MM.1S (cell line): ENCODE results near the gene KARS1.

Experiments used
- DNase-seq: peaks from one replicate; pipeline ENCODE4 v3.0.0-alpha.2; 2015
- H2AFZ ChIP-seq: fragments of 300-600 bp; sonication (generic); 2 replicates; pipeline ENCODE4 v1.6.0; 2016; ENCODE audit warnings: antibody characterized with exemption, low read length
- H3F3A ChIP-seq: fragments of 300-600 bp; sonication (generic); 2 replicates; pipeline ENCODE4 v1.6.1; 2016; ENCODE audit warnings: mild to moderate bottlenecking, antibody characterized with exemption, low read length, moderate library complexity, mixed read lengths; ENCODE audit not compliant: insufficient read depth
- H3K27ac ChIP-seq: fragments of 300-600 bp; sonication (generic); 2 replicates; pipeline ENCODE4 v1.5.1; 2016; ENCODE audit warnings: mild to moderate bottlenecking, low read length
- H3K27me3 ChIP-seq: fragments of 300-600 bp; sonication (generic); replicated peaks from 2 replicates; pipeline ENCODE4 v1.6.0; 2016; ENCODE audit warnings: low read length; ENCODE audit not compliant: insufficient read depth
- H3K36me3 ChIP-seq: fragments of 300-600 bp; sonication (generic); replicated peaks from 2 replicates; pipeline ENCODE4 v1.6.1; 2016; ENCODE audit warnings: mild to moderate bottlenecking, low read length, mixed read lengths; ENCODE audit not compliant: insufficient read depth
- H3K4me1 ChIP-seq: fragments of 300-600 bp; sonication (generic); 2 replicates; pipeline ENCODE4 v1.6.1; 2016; ENCODE audit warnings: low read length, mixed read lengths
- H3K4me2 ChIP-seq: fragments of 300-600 bp; sonication (generic); 2 replicates; pipeline ENCODE4 v1.6.0; 2016; ENCODE audit warnings: low read depth, low read length
- H3K4me3 ChIP-seq: fragments of 300-600 bp; sonication (generic); 2 replicates; pipeline ENCODE4 v1.5.1; 2016; ENCODE audit warnings: low read length, mixed read lengths
- H3K79me2 ChIP-seq: fragments of 300-600 bp; sonication (generic); 2 replicates; pipeline ENCODE4 v1.6.1; 2016; ENCODE audit warnings: mixed run types, low read length, mixed read lengths
- H3K9ac ChIP-seq: fragments of 300-600 bp; sonication (generic); 2 replicates; pipeline ENCODE4 v1.6.1; 2016; ENCODE audit warnings: low read length, mixed read lengths
- H3K9me2 ChIP-seq: fragments of 300-600 bp; sonication (generic); replicated peaks from 2 replicates; pipeline ENCODE4 v1.6.1; 2016; ENCODE audit warnings: mild to moderate bottlenecking, low read length, mixed read lengths; ENCODE audit not compliant: insufficient read depth
- H3K9me3 ChIP-seq: fragments of 300-600 bp; sonication (generic); replicated peaks from 2 replicates; pipeline ENCODE4 v1.6.1; 2016; ENCODE audit warnings: mild to moderate bottlenecking, low read length, mixed read lengths; ENCODE audit not compliant: insufficient read depth
- H4K20me1 ChIP-seq: fragments of 300-600 bp; sonication (generic); 2 replicates; pipeline ENCODE4 v1.6.1; 2016; ENCODE audit warnings: mild to moderate bottlenecking, low read length, moderate library complexity, mixed read lengths; ENCODE audit not compliant: insufficient read depth
- EZH2 ChIP-seq: fragments of 300-600 bp; sonication (generic); optimal IDR thresholded peaks from 2 replicates; pipeline ENCODE3; 2017; ENCODE audit warnings: low read depth, mild to moderate bottlenecking, antibody characterized with exemption, low read length, mixed read lengths
- EZH2phosphoT487 ChIP-seq: fragments of 300-600 bp; sonication (generic); IDR thresholded peaks from 2 replicates; pipeline ENCODE4 v1.6.1; 2018; ENCODE audit warnings: antibody characterized with exemption, low read length
- TF ChIP-seq, protein P1 (sequence below): fragments of 300-600 bp; sonication (generic); IDR thresholded peaks from 2 replicates; pipeline ENCODE4 v1.5.1; 2016; ENCODE audit warnings: antibody characterized with exemption, low read length, mixed read lengths

The KARS1 gene

DNA sequence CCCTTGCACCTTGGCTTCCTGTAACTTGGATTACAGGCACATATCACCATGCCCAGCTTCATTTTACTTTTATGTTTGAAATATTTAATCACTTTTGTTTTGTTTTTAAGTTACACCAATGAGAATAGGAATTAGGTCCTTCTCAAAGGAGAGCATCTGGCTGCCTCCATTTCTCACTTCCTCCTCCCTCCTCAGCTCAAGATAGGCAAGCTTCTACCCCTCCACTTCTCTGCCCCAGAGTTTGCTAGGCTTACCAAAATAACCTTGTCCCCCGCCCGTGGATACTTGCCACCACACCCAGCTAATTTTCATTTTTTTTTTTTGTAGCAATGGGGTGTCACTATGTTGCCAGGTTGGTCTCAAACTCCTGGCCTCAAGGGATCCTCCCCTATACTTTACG is 63.4 kb downstream of the KARS1 start:
- Histone ChIP-seq H3K27ac (no peak overlapping the region), H3K4me3 (no peak overlapping the region), H3K9me2 (no peaks in the 10 kb centered on the region), H3K36me3 (no peaks in the 10 kb centered on the region), H3K27me3 (no peaks in the 10 kb centered on the region), H4K20me1 (no peaks in the 10 kb centered on the region), H2AFZ (no peak overlapping the region), H3K79me2 (no peaks in the 10 kb centered on the region), H3K9ac (no peak overlapping the region), H3K4me1 (no peaks in the 10 kb centered on the region), H3F3A (no peaks in the 10 kb centered on the region), H3K4me2 (no peak overlapping the region), H3K9me3 (no peaks in the 10 kb centered on the region)
- no peak for TF ChIP-seq EZH2
- TF ChIP-seq, protein P1, sequence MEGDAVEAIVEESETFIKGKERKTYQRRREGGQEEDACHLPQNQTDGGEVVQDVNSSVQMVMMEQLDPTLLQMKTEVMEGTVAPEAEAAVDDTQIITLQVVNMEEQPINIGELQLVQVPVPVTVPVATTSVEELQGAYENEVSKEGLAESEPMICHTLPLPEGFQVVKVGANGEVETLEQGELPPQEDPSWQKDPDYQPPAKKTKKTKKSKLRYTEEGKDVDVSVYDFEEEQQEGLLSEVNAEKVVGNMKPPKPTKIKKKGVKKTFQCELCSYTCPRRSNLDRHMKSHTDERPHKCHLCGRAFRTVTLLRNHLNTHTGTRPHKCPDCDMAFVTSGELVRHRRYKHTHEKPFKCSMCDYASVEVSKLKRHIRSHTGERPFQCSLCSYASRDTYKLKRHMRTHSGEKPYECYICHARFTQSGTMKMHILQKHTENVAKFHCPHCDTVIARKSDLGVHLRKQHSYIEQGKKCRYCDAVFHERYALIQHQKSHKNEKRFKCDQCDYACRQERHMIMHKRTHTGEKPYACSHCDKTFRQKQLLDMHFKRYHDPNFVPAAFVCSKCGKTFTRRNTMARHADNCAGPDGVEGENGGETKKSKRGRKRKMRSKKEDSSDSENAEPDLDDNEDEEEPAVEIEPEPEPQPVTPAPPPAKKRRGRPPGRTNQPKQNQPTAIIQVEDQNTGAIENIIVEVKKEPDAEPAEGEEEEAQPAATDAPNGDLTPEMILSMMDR: no peak
- no peak for TF ChIP-seq EZH2phosphoT487
- DNase-seq: no peak

DNA sequence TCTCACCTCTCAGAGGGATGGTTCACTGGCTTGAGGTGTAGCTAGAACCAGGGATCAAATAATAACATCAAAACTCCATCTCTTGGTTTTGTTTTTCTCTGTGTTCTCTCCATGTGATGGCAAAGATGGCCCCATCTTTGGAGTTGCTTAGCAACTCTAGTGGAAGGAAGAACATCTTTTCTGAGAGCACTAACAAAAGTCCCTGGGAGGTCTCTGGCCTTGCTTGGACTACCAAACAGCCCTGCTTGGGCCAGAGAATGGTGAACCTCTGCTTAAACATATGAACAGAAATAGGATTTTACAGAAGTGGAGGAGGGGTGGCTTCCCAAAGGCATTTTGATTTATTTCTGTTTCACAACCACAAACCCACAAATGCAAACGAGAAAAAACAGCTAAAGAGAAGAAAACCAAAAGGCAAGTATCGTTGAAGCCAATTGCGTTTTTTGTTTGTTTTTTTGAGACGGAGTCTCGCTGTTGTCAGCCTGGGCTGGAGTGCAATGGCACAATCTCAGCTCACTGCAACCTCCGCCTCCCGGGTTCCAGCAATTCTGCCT is 68.1 kb downstream of the KARS1 start:
- no peak overlapping the region for H3K9ac ChIP-seq
- H3F3A ChIP-seq: no peaks in the 10 kb centered on the region
- no peaks in the 10 kb centered on the region for H3K27me3 ChIP-seq
- no peaks in the 10 kb centered on the region for H3K79me2 ChIP-seq
- TF ChIP-seq EZH2 (no peak), EZH2phosphoT487 (no peak)
- TF ChIP-seq, protein P1: no peak
- H3K4me1 ChIP-seq: no peaks in the 10 kb centered on the region
- no peak overlapping the region for H3K4me3 ChIP-seq
- H3K9me2 ChIP-seq: no peaks in the 10 kb centered on the region
- no peaks in the 10 kb centered on the region for H3K9me3 ChIP-seq
- no peak overlapping the region for H3K4me2 ChIP-seq
- H3K36me3 ChIP-seq: no peaks in the 10 kb centered on the region
- no peak overlapping the region for H3K27ac ChIP-seq
- no peak for DNase-seq
- no peak overlapping the region for H2AFZ ChIP-seq
- H4K20me1 ChIP-seq: no peaks in the 10 kb centered on the region

DNA sequence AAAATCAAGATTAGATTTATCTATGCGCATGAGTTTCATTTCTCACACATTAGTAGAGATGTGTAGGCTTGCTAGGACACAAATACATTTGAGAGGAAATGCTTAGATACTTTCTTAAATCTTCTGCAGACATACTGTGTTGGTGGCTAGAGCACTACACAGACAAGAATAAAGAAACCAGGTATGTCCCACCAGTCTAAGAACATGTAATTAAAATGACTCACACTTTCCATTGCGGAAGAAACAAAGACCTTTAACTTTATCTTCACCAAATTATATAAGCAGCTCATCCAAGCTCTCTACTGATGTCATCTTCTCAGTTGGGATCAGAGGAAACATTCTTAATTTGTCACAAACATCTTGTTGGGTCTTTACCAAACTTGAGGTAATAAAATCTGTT is 68.7 kb downstream of the KARS1 start:
- TF ChIP-seq EZH2 (no peak), EZH2phosphoT487 (no peak)
- TF ChIP-seq, protein P1: no peak
- Histone ChIP-seq H3K4me3 (no peak overlapping the region), H3K79me2 (no peaks in the 10 kb centered on the region), H2AFZ (no peak overlapping the region), H3K27ac (no peak overlapping the region), H3F3A (no peaks in the 10 kb centered on the region), H3K27me3 (no peaks in the 10 kb centered on the region), H4K20me1 (no peaks in the 10 kb centered on the region), H3K36me3 (no peaks in the 10 kb centered on the region), H3K9ac (no peak overlapping the region), H3K9me3 (no peaks in the 10 kb centered on the region), H3K4me2 (no peak overlapping the region), H3K4me1 (no peaks in the 10 kb centered on the region), H3K9me2 (no peaks in the 10 kb centered on the region)
- no peak for DNase-seq
